SU-DHL-6 (cell line): ENCODE data around the gene SLC44A5.

Experiments used
- CTCF ChIP-seq: fragments of 200-600 bp; sonication (generic); IDR thresholded peaks from one replicate; pipeline ENCODE4 v1.5.1; 2017; ENCODE audit warnings: antibody characterized with exemption, mild to moderate bottlenecking, low read length, moderate library complexity; ENCODE audit not compliant: insufficient read depth, poor library complexity, severe bottlenecking
- EZH2phosphoT487 ChIP-seq: fragments of 200-600 bp; sonication (generic), shearing (Covaris generic); conservative IDR thresholded peaks from 2 replicates; pipeline ENCODE4 v1.6.1; 2018; ENCODE audit warnings: mild to moderate bottlenecking, antibody characterized with exemption, low read length, moderate library complexity, mixed read lengths

DNA sequence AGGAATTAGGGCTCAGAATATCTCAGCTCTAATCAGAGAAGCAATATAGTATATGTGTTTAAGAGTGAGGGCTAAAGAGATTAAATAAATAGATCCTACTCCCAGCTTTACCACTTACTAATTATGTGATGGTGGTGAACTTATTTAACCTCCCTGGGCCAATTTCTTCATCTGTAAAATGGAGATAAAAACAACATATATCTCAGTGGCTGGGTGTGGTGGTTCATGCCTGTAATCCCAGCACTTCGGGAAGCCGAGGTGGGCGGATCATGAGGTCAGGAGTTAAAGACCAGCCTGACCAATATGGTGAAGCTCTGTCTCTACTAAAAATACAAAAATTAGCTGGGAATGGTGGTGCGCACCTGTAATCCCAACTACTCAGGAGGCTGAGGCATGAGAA is 135.2 kb downstream of the SLC44A5 start:
- no peak for TF ChIP-seq CTCF
- TF ChIP-seq EZH2phosphoT487: no peak
